Measurements from ENCODE around the gene KRTAP1-4. TPM values are rescaled to one million over a fixed set of nuclear protein-coding genes. Genes with fewer than 3 reads are reported as not detected.

Gene KRTAP1-4
- total RNA-seq, 1 experiment from 2014 or later: not detected

DNA sequence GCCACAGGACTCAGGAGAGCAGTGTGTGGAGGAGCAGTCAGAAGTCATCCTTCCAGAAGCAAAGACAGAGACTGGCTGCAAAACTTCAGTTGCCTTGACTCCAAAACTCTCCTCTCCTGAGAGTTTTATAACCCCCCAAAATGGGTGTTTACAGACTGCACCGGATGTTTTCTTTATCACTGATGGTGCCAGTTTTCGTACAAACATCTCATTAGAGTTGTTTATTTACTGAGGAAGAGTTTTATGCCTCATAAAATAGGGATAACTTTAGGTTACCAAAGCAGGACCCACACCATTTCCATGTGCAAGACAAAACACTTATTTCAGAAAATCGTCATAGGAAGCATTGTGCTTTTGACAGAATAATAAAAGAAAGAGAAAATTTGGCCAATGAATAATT, 45.8 kb downstream of the KRTAP1-4 start, which contains the start of gene KRT40:
Gene KRT40, minus strand, starts transcription at position 101 of the 400 bp plus-strand sequence. Its CDS starts 53 bp downstream, at position 48.
- Mint-ChIP-seq H3K27ac (ENCODE audit: unreplicated experiment) (no peak within 1 kb of the TSS), H3K4me1 (ENCODE audit: low read depth, unreplicated experiment) (peaks cover 17% of the 10 kb centered on the region), H3K4me3 (ENCODE audit: low read depth, unreplicated experiment) (no peak within 1 kb of the TSS), H3K36me3 (ENCODE audit: insufficient read depth, unreplicated experiment) (no peaks in the 10 kb centered on the region), H3K9me3 (ENCODE audit: low read depth, unreplicated experiment) (no peaks in the 10 kb centered on the region), H3K27me3 (ENCODE audit: unreplicated experiment) (no peaks in the 10 kb centered on the region)
- BruUV-seq (replicated peaks): no TSS peak
- DNase-seq: no peak
- TF ChIP-seq, protein P1, sequence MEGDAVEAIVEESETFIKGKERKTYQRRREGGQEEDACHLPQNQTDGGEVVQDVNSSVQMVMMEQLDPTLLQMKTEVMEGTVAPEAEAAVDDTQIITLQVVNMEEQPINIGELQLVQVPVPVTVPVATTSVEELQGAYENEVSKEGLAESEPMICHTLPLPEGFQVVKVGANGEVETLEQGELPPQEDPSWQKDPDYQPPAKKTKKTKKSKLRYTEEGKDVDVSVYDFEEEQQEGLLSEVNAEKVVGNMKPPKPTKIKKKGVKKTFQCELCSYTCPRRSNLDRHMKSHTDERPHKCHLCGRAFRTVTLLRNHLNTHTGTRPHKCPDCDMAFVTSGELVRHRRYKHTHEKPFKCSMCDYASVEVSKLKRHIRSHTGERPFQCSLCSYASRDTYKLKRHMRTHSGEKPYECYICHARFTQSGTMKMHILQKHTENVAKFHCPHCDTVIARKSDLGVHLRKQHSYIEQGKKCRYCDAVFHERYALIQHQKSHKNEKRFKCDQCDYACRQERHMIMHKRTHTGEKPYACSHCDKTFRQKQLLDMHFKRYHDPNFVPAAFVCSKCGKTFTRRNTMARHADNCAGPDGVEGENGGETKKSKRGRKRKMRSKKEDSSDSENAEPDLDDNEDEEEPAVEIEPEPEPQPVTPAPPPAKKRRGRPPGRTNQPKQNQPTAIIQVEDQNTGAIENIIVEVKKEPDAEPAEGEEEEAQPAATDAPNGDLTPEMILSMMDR (IDR thresholded peaks at IDR 0.05; ENCODE audit: unreplicated experiment): no peak
- intact Hi-C loops (cut with micrococcal nuclease; ENCODE audit: unreplicated experiment): no loop called here
- CTCF ChIA-PET: interaction anchor here (0.9 to 2.1 kb wide), 3 partner anchors 13 to 32 kb away, joined by 4 to 5 read pairs (median 5); partner anchors contain the start of gene KRTAP3-1

DNA sequence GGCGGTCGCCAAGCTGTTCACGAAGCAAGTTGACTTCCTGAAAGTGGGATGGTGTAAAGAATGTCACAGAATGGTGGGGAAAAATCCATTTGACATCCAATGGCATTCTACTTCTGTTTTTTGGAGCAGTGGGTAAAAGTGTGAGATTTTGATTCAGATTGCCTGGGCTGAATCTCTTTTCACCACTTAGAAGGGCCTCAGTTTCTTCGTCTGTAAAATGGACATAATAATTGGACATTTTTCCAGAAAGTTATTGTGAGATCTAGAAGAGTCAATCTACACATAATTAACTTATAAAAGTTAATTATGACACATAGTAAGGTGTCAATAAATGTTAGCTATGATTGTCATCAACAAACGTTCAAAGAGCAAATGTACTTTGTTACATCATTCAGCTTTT, 48.9 kb downstream of the KRTAP1-4 start:
- CTCF ChIA-PET: interaction anchor here (1.0 to 2.5 kb wide), 3 partner anchors 14 to 27 kb away, joined by 3 to 7 read pairs (median 5); partner anchors contain the start of gene KRT39
- TF ChIP-seq, protein P1 (IDR thresholded peaks at IDR 0.05; ENCODE audit: unreplicated experiment): no peak
- Mint-ChIP-seq H3K27ac (ENCODE audit: unreplicated experiment) (no peak overlapping the region), H3K4me1 (ENCODE audit: low read depth, unreplicated experiment) (peaks cover 11% of the 10 kb centered on the region), H3K27me3 (ENCODE audit: unreplicated experiment) (no peaks in the 10 kb centered on the region), H3K4me3 (ENCODE audit: low read depth, unreplicated experiment) (no peak overlapping the region), H3K36me3 (ENCODE audit: insufficient read depth, unreplicated experiment) (no peaks in the 10 kb centered on the region), H3K9me3 (ENCODE audit: low read depth, unreplicated experiment) (no peaks in the 10 kb centered on the region)
- no TSS peak for BruUV-seq (replicated peaks)
- no peak for DNase-seq
- intact Hi-C loops (cut with micrococcal nuclease; ENCODE audit: unreplicated experiment): no loop called here

DNA sequence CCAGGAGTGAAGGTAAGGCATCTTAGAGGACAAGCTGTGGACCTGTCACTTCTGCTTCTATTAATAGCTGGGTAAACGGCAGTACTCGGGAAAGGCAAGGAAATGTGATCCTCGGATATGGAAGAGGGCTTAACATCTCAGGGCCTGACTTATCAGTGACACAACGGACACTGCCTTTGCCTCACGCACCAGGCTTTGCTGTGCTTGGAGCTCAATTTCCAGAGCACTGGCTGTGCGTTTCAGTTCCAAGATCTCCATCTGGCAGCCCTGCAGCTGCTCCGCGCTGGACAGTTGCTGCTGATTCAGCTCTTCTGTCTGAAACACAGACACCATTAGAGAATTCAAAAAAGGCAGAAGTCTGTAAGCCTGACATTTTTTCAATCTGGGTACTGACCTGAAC, 49.4 kb downstream of the KRTAP1-4 start:
- no TSS peak for BruUV-seq (replicated peaks)
- no peak for DNase-seq
- CTCF ChIA-PET: interaction anchor here (1.0 to 2.5 kb wide), 2 partner anchors 14 to 24 kb away, joined by 3 to 7 read pairs; partner anchors contain the start of gene KRT39
- H3K4me1 Mint-ChIP-seq (ENCODE audit: low read depth, unreplicated experiment): peaks cover 11% of the 10 kb centered on the region
- intact Hi-C loops (cut with micrococcal nuclease; ENCODE audit: unreplicated experiment): no loop called here
- no peak overlapping the region for H3K4me3 Mint-ChIP-seq (ENCODE audit: low read depth, unreplicated experiment)
- TF ChIP-seq, protein P1 (IDR thresholded peaks at IDR 0.05; ENCODE audit: unreplicated experiment): no peak
- no peak overlapping the region for H3K27ac Mint-ChIP-seq (ENCODE audit: unreplicated experiment)
- H3K36me3 Mint-ChIP-seq (ENCODE audit: insufficient read depth, unreplicated experiment): no peaks in the 10 kb centered on the region
- no peaks in the 10 kb centered on the region for H3K27me3 Mint-ChIP-seq (ENCODE audit: unreplicated experiment)
- no peaks in the 10 kb centered on the region for H3K9me3 Mint-ChIP-seq (ENCODE audit: low read depth, unreplicated experiment)

DNA sequence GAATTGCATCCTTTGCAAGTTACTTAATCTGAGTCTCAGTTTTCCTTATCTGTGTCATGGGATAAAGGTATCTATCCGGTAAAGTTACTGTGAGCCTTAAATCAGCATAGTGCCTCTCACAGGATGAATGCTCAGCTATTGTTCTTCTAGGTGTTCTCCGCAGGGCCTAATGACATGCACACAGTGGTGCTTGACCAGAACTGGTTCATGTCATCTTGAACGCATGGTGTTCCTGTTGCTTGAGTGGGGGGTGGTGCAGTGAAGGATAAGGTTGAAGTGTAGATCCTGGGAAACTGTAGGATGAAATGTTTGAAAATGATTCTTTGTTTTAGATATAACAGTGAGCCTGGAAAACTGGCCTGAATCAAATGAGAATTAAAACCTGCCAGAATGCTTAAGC, 49.9 kb downstream of the KRTAP1-4 start:
- CTCF ChIA-PET: interaction anchor here (0.8 to 2.5 kb wide), 3 partner anchors 10 to 23 kb away, joined by 3 to 7 read pairs (median 3); partner anchors contain the start of gene KRT39
- H3K4me1 Mint-ChIP-seq (ENCODE audit: low read depth, unreplicated experiment): peaks cover 11% of the 10 kb centered on the region
- no TSS peak for BruUV-seq (replicated peaks)
- H3K4me3 Mint-ChIP-seq (ENCODE audit: low read depth, unreplicated experiment): no peak overlapping the region
- no peaks in the 10 kb centered on the region for H3K9me3 Mint-ChIP-seq (ENCODE audit: low read depth, unreplicated experiment)
- intact Hi-C loops (cut with micrococcal nuclease; ENCODE audit: unreplicated experiment): no loop called here
- TF ChIP-seq, protein P1 (IDR thresholded peaks at IDR 0.05; ENCODE audit: unreplicated experiment): no peak
- no peak for DNase-seq
- no peaks in the 10 kb centered on the region for H3K27me3 Mint-ChIP-seq (ENCODE audit: unreplicated experiment)
- H3K27ac Mint-ChIP-seq (ENCODE audit: unreplicated experiment): no peak overlapping the region
- no peaks in the 10 kb centered on the region for H3K36me3 Mint-ChIP-seq (ENCODE audit: insufficient read depth, unreplicated experiment)

Other genes with a start within 250 kb of the KRTAP1-4 start
- gene KRT27, start 247.6 kb downstream of the KRTAP1-4 start, total RNA-seq (2022): not detected in 2 replicates
- not detected in 2 replicates for gene KRT28, start 230.2 kb downstream of the KRTAP1-4 start, total RNA-seq (2022)
- 171 and 188 TPM in 2 replicates for gene KRT10, start 207.6 kb downstream of the KRTAP1-4 start, total RNA-seq (2022)
- 2.4 and 2.7 TPM in 2 replicates for gene KRT12, start 163.0 kb downstream of the KRTAP1-4 start, total RNA-seq (2022)
- 0.66 and 1.7 TPM in 2 replicates for gene KRT20, start 145.0 kb downstream of the KRTAP1-4 start, total RNA-seq (2022)
- gene KRT23, start 92.5 kb downstream of the KRTAP1-4 start, total RNA-seq (2022): 1,389 and 1,709 TPM in 2 replicates
- 0.44 TPM in 1 of 2 replicates, not detected in the other for gene KRT39, start 63.2 kb downstream of the KRTAP1-4 start, total RNA-seq (2022)
- gene KRT40, start 45.9 kb downstream of the KRTAP1-4 start, total RNA-seq (2022): not detected in 2 replicates
- not detected in 2 replicates for gene KRTAP3-3, start 36.0 kb downstream of the KRTAP1-4 start, total RNA-seq (2022)
- gene KRTAP3-2, start 30.3 kb downstream of the KRTAP1-4 start, total RNA-seq (2022): not detected in 2 replicates
- gene KRTAP3-1, start 21.1 kb downstream of the KRTAP1-4 start, total RNA-seq (2022): not detected in 2 replicates
- gene KRTAP1-5, start 3.0 kb downstream of the KRTAP1-4 start, total RNA-seq (2022): not detected in 2 replicates
- not detected in 2 replicates for gene KRTAP1-3, start 4.7 kb upstream of the KRTAP1-4 start, total RNA-seq (2022)
- 10.2 and 15.9 TPM in 2 replicates for gene KRTAP1-1, start 11.3 kb upstream of the KRTAP1-4 start, total RNA-seq (2022)
- not detected in 2 replicates for gene KRTAP2-1, start 17.1 kb upstream of the KRTAP1-4 start, total RNA-seq (2022)
- not detected in 2 replicates for gene KRTAP2-2, start 25.0 kb upstream of the KRTAP1-4 start, total RNA-seq (2022)
- 9.4 and 18.2 TPM in 2 replicates for gene KRTAP2-3, start 29.9 kb upstream of the KRTAP1-4 start, total RNA-seq (2022)
- not detected in 2 replicates for gene KRTAP2-4, start 35.7 kb upstream of the KRTAP1-4 start, total RNA-seq (2022)
- not detected in 2 replicates for gene KRTAP4-7, start 54.0 kb upstream of the KRTAP1-4 start, total RNA-seq (2022)
- not detected in 2 replicates for gene KRTAP4-8, start 67.9 kb upstream of the KRTAP1-4 start, total RNA-seq (2022)
- not detected in 2 replicates for gene KRTAP4-16, start 72.0 kb upstream of the KRTAP1-4 start, total RNA-seq (2022)
- gene KRTAP4-9, start 75.2 kb upstream of the KRTAP1-4 start, total RNA-seq (2022): not detected in 2 replicates
- not detected in 2 replicates for gene KRTAP4-11, start 88.2 kb upstream of the KRTAP1-4 start, total RNA-seq (2022)
- not detected in 2 replicates for gene KRTAP4-12, start 94.0 kb upstream of the KRTAP1-4 start, total RNA-seq (2022)
- gene KRTAP4-6, start 110.3 kb upstream of the KRTAP1-4 start, total RNA-seq (2022): not detected in 2 replicates
- not detected in 2 replicates for gene KRTAP4-5, start 119.6 kb upstream of the KRTAP1-4 start, total RNA-seq (2022)
- gene KRTAP4-4, start 130.6 kb upstream of the KRTAP1-4 start, total RNA-seq (2022): not detected in 2 replicates
- gene KRTAP4-3, start 138.0 kb upstream of the KRTAP1-4 start, total RNA-seq (2022): not detected in 2 replicates
- not detected in 2 replicates for gene KRTAP4-2, start 148.0 kb upstream of the KRTAP1-4 start, total RNA-seq (2022)
- not detected in 2 replicates for gene KRTAP4-1, start 154.7 kb upstream of the KRTAP1-4 start, total RNA-seq (2022)
- gene KRTAP9-1, start 159.7 kb upstream of the KRTAP1-4 start, total RNA-seq (2022): not detected in 2 replicates
- gene KRTAP9-2, start 196.5 kb upstream of the KRTAP1-4 start, total RNA-seq (2022): not detected in 2 replicates
- not detected in 2 replicates for gene KRTAP9-3, start 202.3 kb upstream of the KRTAP1-4 start, total RNA-seq (2022)
- not detected in 2 replicates for gene KRTAP9-8, start 207.8 kb upstream of the KRTAP1-4 start, total RNA-seq (2022)
- not detected in 2 replicates for gene KRTAP9-4, start 219.5 kb upstream of the KRTAP1-4 start, total RNA-seq (2022)
- gene KRTAP9-9, start 225.2 kb upstream of the KRTAP1-4 start, total RNA-seq (2022): not detected in 2 replicates
- not detected in 2 replicates for gene KRTAP9-6, start 235.2 kb upstream of the KRTAP1-4 start, total RNA-seq (2022)
- not detected in 2 replicates for gene KRTAP9-7, start 245.5 kb upstream of the KRTAP1-4 start, total RNA-seq (2022)